Inflammatory macrophage (primary cell): ENCODE measurements around the gene TTC21A.

ENCODE experiments used
- DNase-seq, 2 donors: peaks; one replicate each; pipeline ENCODE4 v3.0.0-alpha.2; 2020 to 2022

The TTC21A gene

DNA sequence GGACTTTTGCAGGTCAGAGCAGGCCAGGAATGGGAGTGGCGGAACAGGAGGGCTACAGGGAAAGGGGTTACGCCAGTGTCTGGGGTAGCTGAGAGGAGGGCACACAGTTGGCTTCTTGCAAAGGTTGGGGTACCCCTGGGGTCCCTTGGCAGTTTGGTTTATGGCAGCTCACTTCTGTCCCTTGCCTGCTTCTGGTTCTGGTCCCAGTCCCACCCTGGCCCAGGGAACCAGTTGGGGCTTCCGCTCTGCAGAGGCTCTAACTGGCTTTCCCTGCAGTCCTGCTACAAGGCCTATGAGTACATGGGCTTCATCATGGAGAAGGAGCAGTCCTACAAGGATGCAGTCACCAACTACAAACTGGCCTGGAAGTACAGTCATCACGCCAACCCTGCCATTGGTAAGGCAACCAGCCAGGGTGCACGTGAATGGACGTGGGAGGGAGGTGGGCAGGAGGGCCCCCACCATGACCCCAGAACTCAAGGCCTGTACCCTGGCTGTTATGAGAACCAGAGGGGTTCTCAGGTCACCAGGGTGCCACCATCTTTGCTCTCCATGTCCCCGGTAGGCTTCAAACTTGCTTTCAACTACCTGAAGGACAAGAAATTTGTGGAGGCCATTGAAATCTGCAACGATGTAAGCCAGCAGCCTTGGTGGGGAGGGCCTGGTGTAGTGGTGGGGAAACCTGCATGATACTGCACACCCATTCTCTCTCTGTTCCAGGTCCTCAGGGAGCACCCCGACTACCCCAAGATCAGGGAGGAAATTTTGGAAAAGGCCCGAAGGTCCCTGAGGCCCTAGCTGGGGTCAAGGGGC lies 30.7 kb downstream of the TTC21A start:
- no peak for DNase-seq

- DNase-seq, result peak; percentile 22 to 24
Observed at GRCh38 chr3:39138804-39139415, 31.4 kb downstream of the TTC21A start.

DNA sequence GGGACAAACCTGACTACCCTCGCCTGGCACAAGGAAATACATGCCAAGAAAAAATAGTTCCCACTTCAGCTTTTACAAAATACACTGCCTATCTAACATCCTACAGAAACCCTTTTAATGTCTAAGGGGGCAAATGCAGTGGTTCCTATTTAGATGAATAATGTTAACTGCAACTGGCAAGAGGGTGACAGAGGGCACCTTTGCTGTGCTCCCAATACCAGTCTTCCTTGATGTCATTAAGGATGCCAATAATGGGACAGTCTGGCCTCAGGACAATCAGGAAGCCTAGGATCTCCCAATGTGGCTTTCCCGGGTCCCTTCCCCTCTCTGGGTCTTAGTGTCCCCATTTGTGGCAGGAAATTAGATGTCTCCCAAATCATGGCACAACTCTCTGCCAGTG lies 32.0 kb downstream of the TTC21A start:
- no peak for DNase-seq

- no peak for DNase-seq
Observed at GRCh38 chr3:39140341-39140971, 33.0 kb downstream of the TTC21A start.

- peak; percentile 53 to 60 for DNase-seq
Observed at GRCh38 chr3:39141171-39141995, 33.9 kb downstream of the TTC21A start.

DNA sequence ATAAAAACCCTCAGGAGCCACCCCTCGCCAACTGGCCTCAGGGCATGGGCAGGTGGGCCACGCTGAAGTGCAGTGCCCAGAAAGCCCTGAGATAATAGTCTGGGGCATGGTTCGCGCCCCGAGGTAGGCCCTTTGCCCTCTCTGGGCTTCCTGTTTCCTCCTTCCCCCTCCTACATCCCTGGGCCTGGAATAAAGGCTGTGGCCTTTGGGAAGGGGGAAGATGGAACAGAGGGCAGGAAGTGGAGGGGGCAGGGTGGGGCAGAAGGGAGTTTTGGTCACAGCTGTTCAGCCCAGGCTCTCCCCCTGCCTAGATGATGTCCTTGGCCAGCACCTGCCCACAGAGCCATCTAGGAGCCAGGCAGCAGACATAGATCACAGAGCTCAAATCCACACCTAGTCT lies 34.6 kb downstream of the TTC21A start:
- DNase-seq, result peak; percentile 13 to 34

DNA sequence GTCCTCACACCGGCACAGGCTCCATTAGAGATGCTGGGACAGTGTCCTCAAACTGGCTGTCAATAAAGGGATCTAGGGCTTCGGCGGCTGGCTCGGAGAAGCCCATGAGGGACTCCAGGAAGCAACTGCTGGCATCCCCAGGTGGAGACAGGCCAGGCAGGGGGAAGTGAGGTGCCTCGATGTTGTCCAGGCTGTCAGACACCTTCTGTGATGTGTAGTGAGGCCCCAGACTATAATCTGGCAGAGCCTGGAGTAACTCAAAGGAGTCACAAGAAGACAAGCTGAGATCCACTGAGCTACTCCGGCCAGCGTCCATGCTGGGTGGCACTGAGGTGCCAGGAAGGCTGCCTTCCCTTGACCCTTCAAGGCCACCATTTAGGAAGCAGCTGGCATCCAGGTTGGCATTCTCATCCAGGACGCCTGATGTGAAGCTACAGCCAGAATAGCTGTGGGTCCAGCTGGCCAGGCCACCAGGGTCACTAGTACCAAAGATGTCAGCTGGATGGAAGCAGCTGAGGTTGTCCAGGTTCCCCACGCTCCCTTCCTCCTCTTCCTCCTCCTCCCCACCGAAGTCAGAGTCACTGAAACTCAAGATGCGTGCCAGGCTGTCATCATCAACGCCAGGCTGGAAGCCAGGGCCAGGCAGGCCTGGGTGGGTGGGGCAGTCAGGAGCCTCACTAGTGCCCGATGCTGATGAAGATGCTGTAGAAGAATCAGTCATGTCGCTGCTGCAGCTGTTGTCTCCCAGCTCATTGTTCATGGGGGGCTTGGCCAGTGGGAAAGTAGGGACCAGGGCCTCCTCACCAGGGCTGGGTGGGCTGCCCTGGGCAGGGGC lies 35.8 kb downstream of the TTC21A start:
- no peak for DNase-seq

GRCh38 chr3:39144095-39144747 lies 36.7 kb downstream of the TTC21A start:
- no peak for DNase-seq

DNA sequence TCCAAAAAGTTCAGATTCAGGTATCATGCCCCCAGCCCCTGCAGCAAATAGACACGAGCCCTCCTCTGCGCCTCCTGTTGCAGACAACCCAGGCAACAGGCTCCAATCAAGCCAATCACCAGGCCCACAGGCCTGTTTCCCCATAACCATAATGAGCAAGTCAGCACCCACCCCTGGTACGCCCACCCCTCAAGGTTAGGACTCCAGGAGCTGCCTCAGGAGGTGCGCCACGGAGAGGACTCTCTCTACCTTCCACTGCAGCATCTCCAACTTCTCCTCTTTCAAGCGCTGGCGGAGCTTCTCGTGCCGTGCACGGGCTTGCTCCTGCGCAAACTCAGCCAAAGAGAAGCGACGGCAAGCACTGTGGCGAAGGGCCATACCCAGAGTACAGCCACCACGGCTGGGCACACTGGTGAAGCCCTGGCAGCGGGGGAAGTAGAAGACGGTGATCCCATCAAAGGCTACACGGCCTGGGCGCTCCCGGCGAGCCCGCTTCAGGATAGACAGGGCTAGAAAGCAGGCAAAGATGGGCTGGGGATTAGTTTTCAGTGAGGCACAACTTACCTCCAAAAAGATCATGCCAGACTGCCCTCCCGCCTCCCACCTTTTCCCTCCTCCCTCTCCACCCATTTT lies 37.4 kb downstream of the TTC21A start:
- DNase-seq, result no peak

- peak; percentile 79 to 84 for DNase-seq
Observed at GRCh38 chr3:39146083-39146501, 38.6 kb downstream of the TTC21A start.

DNA sequence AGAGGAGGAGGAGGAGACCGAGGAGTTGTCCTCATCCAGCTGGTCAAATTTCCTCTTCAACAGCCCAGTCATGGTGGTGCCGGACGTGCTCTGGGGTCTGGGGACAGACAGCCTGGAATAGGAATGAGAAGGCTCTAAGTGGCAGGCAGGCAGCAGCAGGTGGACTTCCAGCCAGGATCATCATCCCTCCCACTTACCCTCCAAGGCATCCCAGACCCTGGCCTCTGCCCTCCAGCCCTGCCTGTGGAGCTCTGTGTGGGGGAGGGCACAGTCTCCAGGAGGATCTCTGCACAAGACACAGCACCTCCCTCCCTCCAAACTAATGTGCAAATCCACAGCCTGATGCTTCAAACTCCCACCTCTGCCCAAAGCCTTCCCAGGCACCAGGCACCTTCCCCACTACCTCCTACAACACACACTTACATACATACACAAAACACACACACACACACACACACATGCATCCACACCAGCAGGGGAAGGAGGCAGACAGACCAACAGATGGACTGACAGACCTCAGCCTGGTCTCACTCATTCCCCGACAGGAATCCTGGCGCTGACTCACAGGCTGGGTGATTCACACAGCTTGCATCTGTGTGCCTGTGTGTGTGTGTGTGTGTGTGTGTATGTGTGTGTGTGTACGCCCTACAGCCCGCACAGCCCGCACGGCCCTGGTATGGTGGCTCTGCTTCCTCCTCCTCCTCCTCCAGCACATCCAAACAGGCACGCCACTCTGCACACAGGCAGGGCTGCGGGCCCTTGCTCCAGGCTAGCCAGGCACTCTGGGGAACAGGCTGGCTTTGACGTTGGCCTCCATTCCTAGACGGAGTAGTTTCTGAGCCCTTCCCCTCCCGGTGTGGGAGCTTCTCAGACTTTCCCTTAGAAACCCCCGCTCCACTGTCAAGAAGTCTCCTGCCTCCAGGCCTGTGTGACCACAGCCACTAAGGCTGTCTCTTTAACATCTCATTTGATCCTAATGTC lies 39.4 kb downstream of the TTC21A start:
- DNase-seq, result peak; percentile 79 to 90

GRCh38 chr3:39147711-39148434 lies 40.4 kb downstream of the TTC21A start:
- peak; percentile 40 to 44 for DNase-seq

DNA sequence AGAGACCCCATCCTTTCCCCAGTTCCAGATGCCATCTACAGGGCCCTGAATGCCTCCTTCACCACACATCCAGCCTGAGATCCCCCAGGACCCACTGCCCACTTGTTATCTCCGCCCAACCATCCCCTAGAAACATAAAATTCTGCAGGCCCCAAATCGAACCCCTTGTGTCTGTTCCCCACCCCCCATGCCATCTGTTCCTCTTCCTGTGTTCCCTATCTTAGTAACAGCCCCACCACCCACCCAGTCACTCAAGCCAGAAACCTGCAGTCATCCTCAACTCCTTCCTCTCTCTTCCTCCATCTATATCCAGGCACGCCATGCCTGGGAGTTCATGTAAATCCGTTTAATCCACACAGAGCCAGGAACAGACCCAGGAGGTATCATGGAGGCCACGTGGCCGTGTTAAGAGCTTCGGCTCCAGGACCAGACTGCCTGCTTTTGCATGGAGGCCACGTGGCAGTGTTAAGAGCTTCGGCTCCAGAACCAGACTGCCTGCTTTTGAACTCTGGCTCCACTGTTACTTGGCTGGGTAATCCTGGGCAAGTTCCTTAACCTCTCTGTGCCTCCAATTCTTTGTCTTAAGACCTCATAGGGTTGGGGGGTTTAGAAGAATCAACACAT lies 41.1 kb downstream of the TTC21A start:
- peak; percentile 36 to 74 for DNase-seq

GRCh38 chr3:39149059-39149455 lies 41.6 kb downstream of the TTC21A start:
- DNase-seq, result peak; percentile 30 to 58

DNA sequence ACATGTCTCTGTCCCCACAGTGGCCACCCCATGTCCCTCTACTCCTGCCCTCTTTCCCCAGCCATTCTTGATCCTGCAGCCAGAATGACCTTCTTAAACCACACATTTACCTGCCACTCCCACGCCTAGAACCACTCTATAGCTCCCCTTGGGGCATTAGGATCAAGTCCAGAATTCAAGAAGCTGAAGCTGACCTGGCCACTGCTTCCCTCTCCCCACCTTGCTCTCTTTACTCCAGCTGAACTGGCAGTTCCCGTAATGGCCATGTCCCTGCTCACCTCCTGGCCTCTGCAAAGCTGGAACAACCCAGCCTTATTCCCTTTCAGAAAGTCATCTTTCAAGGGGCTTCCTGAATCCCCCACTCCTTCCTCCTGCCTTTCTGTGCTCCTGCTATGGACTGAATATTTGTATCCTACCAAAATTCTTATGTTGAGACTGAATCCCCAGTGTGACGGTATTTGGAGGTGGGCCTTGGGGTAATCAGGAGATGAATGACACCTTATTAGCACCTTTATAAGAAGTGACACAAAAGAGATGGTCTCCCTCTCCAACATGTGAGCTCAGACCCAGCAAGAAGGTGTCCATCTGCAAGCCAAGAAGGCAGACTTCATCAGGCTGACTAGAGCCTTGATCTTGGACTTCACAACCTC lies 42.1 kb downstream of the TTC21A start:
- no peak for DNase-seq

- no peak for DNase-seq
Observed at GRCh38 chr3:39150148-39150802, 42.8 kb downstream of the TTC21A start.
